H1 (cell line): ENCODE measurements around the gene DIRAS2. TPM values are rescaled to one million over a fixed set of nuclear protein-coding genes. Genes with fewer than 3 reads are reported as not detected.

ENCODE experiments used
- CHD7 ChIP-seq: fragments of 300-600 bp; sonication (generic); IDR thresholded peaks from 2 replicates; pipeline ENCODE4 v1.7.1; 2012; ENCODE audit warnings: low read length, moderate library complexity, mild to moderate bottlenecking, inconsistent platforms; ENCODE audit not compliant: insufficient replicate concordance
- HDAC6 ChIP-seq: IDR thresholded peaks from one replicate; pipeline ENCODE4 v1.7.1; 2012; ENCODE audit warnings: low read depth, mild to moderate bottlenecking, inconsistent platforms, low read length, moderate library complexity
- RAD21 ChIP-seq, 2 experiments: IDR thresholded peaks in 1 of 2; conservative IDR thresholded peaks in 1 of 2; 2 replicates each; pipeline ENCODE4 v1.6.1; 2011; ENCODE audit warnings: low read depth in 2 of 2, low read length in 2 of 2, improper control_type of control experiment in 1 of 2, inconsistent platforms in 1 of 2, mild to moderate bottlenecking in 1 of 2, moderate library complexity in 1 of 2
- SP2 ChIP-seq: IDR thresholded peaks from 2 replicates; pipeline ENCODE4 v1.6.1; 2012; ENCODE audit warnings: mild to moderate bottlenecking, low read length, inconsistent platforms
- polyA plus RNA-seq, 7 experiments: library from polyadenylated mRNA; depleted of rRNA in 3 of 7; stranded (reverse) in 5 of 7; unstranded in 2 of 7; fragments of >200 nt in 5 of 7; fragments of 200-250 nt in 2 of 7; gene quantifications; 1 replicate in 5 of 7; 2 replicates in 1 of 7; 4 replicates in 1 of 7; pipeline versions ENCODE4 v1.2.1 to v1.2.3, GENCODE V29; 2011 to 2013; ENCODE audit warnings: missing spikeins in 2 of 7, mixed read lengths in 2 of 7
- total RNA-seq: library from RNA; stranded (reverse); fragmentation: NEBNext Ultra II Directional; extraction: Animal tissue kit (Norgen Biotek cat#: 25700); gene quantifications from 2 replicates; pipeline ENCODE4 v1.2.1, GENCODE V29; 2021

The DIRAS2 gene
- total and polyA plus RNA-seq, 2 of the 8 experiments (the other 6 are each of a cell fraction or from before 2014, with no cell fraction given) = 0.06 to 0.15 TPM

- TF ChIP-seq CHD7 = no peak
- TF ChIP-seq HDAC6 = no peak
- no peak for TF ChIP-seq RAD21 (IDR thresholded peaks at IDR 0.05 in 1 of 2, conservative IDR thresholded peaks at IDR 0.05 in 1 of 2; ENCODE audit: low read depth in 2 of 2, low read length in 2 of 2)
- no peak for TF ChIP-seq SP2
Observed at GRCh38 chr9:90611121-90611520, 31.5 kb downstream of the DIRAS2 start (continued).
